Skeletal muscle satellite cell (primary cell): ENCODE results near the gene EMP2.
"Not testable (repeated sequence)": the region's sequence is repeated elsewhere in the genome, so short reads cannot be mapped to it uniquely, and the experiment has no call there.

Source experiments
- H3K27me3 ChIP-seq: 2 replicates; pipeline ENCODE4 v1.7.0; 2013; ENCODE audit warnings: low read length; ENCODE audit not compliant: control insufficient read depth, insufficient read depth
- H3K36me3 ChIP-seq: 2 replicates; pipeline ENCODE4 v1.7.0; 2013; ENCODE audit warnings: mild to moderate bottlenecking, control low read depth, low read length; ENCODE audit not compliant: insufficient read depth
- H3K4me1 ChIP-seq: 2 replicates; pipeline ENCODE4 v1.7.0; 2013; ENCODE audit warnings: low read length; ENCODE audit not compliant: control insufficient read depth, insufficient read depth
- H3K4me2 ChIP-seq: 2 replicates; pipeline ENCODE4 v1.7.0; 2013; ENCODE audit warnings: mild to moderate bottlenecking, low read length
- H3K4me3 ChIP-seq: 2 replicates; pipeline ENCODE4 v1.7.0; 2013; ENCODE audit warnings: low read length
- H3K9ac ChIP-seq: 2 replicates; pipeline ENCODE4 v1.7.0; 2013; ENCODE audit warnings: mild to moderate bottlenecking, low read depth, low read length, moderate library complexity
- H3K9me3 ChIP-seq: replicated peaks from 2 replicates; pipeline ENCODE4 v1.7.0; 2013; ENCODE audit warnings: mild to moderate bottlenecking, control low read depth, low read length

Gene EMP2

DNA sequence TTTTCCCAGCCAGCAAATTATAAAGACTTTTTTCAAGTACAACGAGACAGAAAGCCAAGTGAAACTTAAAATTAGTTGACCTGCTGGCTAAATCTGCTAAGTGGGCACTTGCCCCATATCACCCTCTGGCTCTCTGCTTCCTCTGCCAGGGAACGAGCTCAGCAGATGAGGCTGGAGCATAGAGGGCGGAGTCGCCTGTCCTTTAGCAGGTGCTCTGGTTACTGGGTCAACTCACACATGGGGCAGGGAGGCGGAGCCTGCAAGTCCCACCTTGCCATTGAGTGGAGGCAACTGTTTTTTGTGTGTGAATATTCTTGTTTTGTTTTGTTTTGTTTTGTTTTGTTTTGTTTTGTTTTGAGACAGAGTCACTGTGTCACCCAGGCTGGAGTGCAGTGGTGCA, 62.5 kb downstream of the EMP2 start:
- Histone ChIP-seq H3K9me3 (no peaks in the 10 kb centered on the region), H3K9ac (no peak overlapping the region), H3K36me3 (no peaks in the 10 kb centered on the region), H3K4me2 (no peak overlapping the region), H3K4me3 (no peak overlapping the region), H3K27me3 (no peaks in the 10 kb centered on the region), H3K4me1 (peaks cover 17% of the 10 kb centered on the region)

DNA sequence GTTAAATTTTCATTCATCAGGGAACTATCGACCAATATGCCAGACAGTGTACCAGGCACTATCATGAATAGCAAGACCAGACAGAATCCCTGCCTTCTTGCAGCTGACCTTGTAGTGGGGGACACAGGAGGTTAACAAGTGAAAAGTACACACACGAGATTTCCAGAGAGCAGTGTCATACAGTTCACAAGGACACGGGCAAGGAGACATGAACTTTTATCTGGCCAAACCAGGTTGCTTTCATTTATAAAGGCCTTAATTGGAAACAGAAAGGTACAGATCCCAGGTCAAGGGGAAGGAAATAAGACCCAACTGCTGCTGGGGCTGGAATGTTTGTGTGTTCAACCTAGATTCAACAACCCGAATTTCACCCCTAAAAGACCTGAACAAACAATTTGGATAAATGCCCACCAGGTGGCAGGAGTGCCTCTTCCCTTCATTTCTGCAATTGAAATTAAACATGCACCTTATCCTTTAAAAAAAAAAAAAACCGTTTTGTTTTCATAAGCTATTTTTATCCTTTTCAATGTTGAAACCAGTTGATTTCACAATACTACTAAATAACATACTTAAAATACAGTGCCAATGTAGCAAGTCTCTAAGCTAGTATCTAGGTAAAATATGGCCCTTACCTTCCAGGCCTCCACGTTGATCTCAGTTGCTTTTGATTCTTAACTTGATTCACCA, 65.9 kb downstream of the EMP2 start:
- Histone ChIP-seq H3K27me3 (no peaks in the 10 kb centered on the region), H3K4me1 (peaks cover 4% of the 10 kb centered on the region)

DNA sequence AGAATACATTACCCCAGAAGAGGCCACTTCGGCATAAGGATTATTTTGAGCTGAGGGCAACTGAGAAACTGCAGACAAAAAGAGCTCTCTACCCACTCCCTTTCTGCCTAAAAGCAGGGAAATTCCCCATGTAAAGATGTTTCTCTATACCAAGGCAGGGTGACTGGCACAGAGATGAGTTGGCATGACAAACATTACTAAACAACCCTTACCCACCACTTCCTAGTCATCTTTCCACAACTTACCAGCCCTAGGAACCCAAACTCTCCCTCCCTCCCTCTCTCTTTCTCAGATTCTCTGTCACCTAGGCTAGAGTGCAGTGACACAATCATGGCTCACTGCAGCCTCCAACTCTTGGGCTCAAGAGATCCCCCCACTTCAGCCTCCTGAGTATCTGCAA, 68.6 kb downstream of the EMP2 start:
- no peaks in the 10 kb centered on the region for H3K9me3 ChIP-seq
- peaks cover 4% of the 10 kb centered on the region for H3K4me1 ChIP-seq
- no peaks in the 10 kb centered on the region for H3K36me3 ChIP-seq
- no peak overlapping the region for H3K9ac ChIP-seq
- H3K4me2 ChIP-seq: no peak overlapping the region
- H3K27me3 ChIP-seq: no peaks in the 10 kb centered on the region
- no peak overlapping the region for H3K4me3 ChIP-seq

More for the DNA sequence above, 65.9 kb downstream of the EMP2 start:
- H3K9ac ChIP-seq: no peak overlapping the region
- no peaks in the 10 kb centered on the region for H3K36me3 ChIP-seq
- H3K9me3 ChIP-seq: no peaks in the 10 kb centered on the region
- H3K4me3 ChIP-seq: no peak overlapping the region
- H3K4me2 ChIP-seq: no peak overlapping the region

DNA sequence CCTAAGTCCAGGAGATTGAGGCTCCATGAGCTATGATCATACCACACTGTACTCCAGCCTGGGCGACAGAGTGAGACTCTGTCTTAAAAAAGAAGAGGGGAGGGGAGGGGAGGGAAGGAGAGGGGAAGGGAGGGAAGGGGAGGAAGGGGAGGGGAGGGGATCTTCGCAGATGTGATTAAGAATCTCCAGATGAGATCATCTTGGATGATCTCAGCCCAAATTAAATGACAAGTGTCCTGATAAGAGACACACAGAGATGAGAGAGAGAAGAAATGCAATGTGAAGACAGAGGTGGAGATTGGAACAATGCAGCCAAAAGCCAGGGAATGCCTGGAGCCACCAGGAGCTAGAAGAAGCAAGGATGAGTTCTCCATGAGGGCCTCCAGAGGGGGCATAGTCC, 70.1 kb downstream of the EMP2 start:
- no peaks in the 10 kb centered on the region for H3K9me3 ChIP-seq
- H3K9ac ChIP-seq: no peak overlapping the region
- H3K4me1 ChIP-seq: peaks cover 4% of the 10 kb centered on the region
- H3K4me2 ChIP-seq: no peak overlapping the region
- no peak overlapping the region for H3K4me3 ChIP-seq
- no peaks in the 10 kb centered on the region for H3K27me3 ChIP-seq
- no peaks in the 10 kb centered on the region for H3K36me3 ChIP-seq

DNA sequence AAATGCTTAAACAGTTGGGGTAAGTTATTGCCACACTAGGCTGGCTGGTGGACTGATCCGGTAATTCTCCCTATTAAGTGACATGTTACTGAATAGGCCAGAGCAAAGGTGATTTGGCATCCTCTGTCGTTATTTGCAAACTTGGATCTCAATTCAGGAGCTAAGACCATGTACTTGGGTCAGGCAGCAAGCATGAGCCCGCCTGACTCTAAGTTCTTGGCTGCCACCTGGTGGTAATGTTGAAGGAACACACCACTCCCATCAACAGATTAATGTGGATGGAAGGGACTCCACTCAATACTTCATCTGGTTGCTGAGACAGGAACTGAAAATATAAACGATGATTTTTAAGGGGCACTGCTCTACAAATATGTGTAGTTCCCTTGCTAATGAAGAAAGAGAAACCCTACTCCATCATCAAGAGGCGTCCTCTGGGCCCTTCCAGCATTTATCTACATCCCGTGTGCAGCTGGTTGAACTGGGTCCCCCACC, 70.8 kb downstream of the EMP2 start:
- Histone ChIP-seq H3K27me3 (no peaks in the 10 kb centered on the region), H3K9ac (no peak overlapping the region), H3K9me3 (no peaks in the 10 kb centered on the region), H3K4me2 (no peak overlapping the region), H3K36me3 (no peaks in the 10 kb centered on the region), H3K4me1 (no peaks in the 10 kb centered on the region), H3K4me3 (no peak overlapping the region)

DNA sequence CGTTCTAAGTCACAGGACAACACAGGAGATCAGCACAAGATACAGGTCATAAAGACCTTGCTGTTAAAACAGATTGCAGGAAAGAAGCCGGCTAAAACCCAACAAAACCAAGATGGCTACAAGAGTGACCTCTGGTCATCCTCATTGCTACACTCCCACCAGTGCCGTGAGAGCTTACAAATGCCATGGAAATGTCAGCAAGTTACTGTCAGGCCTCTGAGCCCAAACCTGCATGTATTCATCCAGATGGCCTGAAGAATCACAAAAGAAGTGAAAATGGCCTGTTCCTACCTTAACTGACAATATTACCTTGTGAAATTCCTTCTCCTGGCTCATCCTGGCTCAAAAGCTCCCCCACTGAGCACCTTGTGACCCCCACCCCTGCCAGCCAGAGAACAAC, 75.1 kb downstream of the EMP2 start:
- H3K9ac ChIP-seq, H3K4me1 ChIP-seq, H3K4me3 ChIP-seq, H3K9me3 ChIP-seq, H3K4me2 ChIP-seq, H3K36me3 ChIP-seq, H3K27me3 ChIP-seq: not testable (repeated sequence)

DNA sequence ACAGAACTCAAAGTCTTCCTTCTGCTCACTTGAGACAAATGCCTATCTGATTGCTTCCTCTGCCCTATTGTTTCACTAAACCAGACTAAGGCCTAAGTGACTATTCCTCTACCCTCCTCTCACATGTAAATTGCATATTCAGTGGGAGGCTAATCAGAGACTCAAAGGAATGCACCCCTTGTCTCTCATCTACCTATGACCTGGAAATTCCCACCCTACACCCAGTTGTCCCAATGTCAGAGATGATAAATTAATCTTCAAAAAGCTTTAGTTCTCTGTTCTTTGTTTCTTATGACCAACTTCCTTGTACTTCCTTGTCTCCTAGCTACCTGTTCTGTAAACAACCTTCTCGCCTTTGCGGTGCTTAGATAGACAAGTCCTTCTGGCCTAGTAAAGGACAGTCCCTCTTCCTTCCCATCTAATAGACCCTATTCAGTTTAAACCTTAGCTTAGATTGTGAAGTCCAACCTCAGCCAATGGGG, 76.0 kb downstream of the EMP2 start:
- Histone ChIP-seq H3K4me1 (no peaks in the 10 kb centered on the region), H3K4me2 (no peak overlapping the region), H3K36me3 (no peaks in the 10 kb centered on the region), H3K27me3 (no peaks in the 10 kb centered on the region), H3K9ac (no peak overlapping the region), H3K9me3 (no peaks in the 10 kb centered on the region), H3K4me3 (no peak overlapping the region)

DNA sequence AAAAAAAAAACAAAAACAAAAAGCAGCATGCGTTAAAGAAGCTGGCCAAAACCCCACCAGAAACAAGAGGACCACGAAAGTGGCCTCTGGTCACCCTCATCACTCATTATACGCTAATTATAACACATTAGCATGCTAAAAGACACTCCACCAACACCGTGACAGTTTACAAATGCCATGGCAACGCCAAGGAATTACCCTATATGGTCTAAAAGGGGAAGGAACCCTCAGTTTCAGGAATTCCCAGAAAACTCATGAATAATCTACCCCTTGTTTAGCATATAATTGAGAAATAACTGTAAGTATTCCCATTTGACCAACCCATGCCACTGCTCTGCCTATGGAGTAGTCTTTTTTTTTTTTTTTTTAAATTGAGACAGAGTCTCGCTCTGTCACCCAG, 77.6 kb downstream of the EMP2 start:
- H3K4me3 ChIP-seq: no peak overlapping the region
- H3K4me1 ChIP-seq: no peaks in the 10 kb centered on the region
- H3K36me3 ChIP-seq: no peaks in the 10 kb centered on the region
- H3K9me3 ChIP-seq: no peaks in the 10 kb centered on the region
- no peak overlapping the region for H3K4me2 ChIP-seq
- H3K27me3 ChIP-seq: no peaks in the 10 kb centered on the region
- H3K9ac ChIP-seq: no peak overlapping the region

DNA sequence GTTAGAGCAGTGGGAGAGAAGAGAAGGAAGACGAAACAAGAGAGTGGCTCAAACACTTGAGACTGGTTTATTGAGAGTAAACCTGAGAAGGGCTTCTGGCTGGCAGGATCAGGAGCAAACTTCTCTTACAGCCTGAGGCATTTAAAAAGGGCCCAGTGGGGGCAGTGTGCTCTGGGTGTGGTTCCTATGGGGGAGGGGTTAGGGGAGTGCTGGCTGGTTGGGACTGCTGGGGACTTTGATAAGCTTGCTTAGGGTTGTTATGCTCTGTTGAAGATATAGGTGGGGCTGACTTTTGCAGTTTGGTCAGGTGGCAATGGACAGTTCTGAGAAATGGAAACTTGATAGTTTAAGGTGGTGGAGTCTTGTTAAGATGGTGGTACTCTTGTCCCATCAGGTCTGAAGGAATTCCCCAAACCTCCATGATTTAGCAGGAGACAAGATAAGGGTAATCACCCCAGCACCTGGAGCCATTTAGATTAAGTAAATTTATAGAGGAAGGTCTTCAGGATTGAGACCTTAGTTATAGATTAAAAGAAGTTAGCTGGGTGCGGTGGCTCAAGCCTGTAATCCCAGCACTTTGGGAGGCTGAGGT, 79.3 kb downstream of the EMP2 start:
- no peaks in the 10 kb centered on the region for H3K4me1 ChIP-seq
- no peak overlapping the region for H3K4me3 ChIP-seq
- no peak overlapping the region for H3K9ac ChIP-seq
- no peaks in the 10 kb centered on the region for H3K9me3 ChIP-seq
- no peaks in the 10 kb centered on the region for H3K27me3 ChIP-seq
- no peak overlapping the region for H3K4me2 ChIP-seq
- no peaks in the 10 kb centered on the region for H3K36me3 ChIP-seq

DNA sequence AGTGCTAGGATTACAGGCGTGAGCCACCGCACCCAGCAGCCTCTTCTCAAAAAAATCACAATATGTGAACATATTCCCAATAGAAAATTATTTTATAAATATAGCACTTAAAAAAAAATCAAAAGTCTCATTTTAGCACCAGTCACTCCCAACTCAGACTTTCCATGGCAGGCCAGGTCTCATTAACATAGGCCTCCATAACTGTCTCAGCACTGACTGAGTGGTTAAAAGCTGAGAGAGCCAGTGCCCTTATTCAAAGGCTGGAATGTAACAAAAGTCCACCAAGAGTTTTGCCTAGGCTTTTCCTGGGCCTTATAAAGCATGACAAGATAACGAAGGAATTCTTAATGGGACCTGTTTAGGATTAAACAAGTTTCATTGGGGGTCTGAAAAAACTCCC, 79.8 kb downstream of the EMP2 start:
- no peaks in the 10 kb centered on the region for H3K9me3 ChIP-seq
- no peak overlapping the region for H3K4me2 ChIP-seq
- no peaks in the 10 kb centered on the region for H3K4me1 ChIP-seq
- H3K36me3 ChIP-seq: no peaks in the 10 kb centered on the region
- H3K9ac ChIP-seq: no peak overlapping the region
- no peaks in the 10 kb centered on the region for H3K27me3 ChIP-seq
- no peak overlapping the region for H3K4me3 ChIP-seq

DNA sequence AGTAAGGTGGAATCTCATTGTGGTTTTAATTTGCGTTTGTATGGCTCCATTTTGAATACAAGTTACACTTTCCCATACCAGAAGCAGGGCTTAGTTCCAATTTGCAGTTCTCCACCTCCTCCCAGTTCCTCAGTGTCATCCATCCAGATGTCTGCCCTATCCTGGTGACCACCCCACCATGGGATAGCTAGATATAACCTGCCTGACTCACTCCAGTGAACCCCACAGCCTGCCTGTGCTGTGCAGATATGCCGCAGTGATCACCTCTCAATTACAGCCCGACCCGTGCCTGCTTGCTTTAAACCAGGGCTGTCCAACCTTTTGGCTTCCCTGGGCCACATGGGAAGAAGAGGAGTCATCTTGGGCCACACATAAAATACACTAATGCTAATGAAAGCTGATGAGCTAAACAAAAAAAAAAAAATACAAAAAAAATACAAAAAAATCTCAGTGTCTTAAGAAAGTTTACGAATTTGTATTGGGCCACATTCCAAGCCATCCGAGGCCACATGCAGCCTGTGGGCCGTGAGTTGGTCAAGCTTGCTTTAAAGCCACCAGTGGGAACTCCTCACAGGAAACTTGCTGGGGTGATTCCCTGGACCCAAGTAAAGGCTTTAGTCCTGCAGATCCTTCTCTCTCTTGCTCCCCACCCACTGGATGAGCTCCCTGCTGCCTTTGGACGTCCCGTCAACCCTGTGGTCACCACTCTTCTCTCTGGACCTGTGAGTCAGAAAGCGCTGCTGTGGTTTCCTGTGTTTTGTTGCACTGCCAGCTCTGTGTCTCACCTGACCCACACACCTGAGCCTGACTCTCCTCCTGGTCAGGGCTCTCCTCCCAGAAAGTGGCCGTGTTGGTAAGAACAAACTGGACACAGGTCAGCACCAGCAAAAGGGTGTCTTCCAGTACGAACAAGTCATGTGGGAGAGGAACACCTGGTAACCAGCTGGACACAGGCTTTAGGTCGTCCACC, 83.0 kb downstream of the EMP2 start:
- H3K4me2 ChIP-seq: no peak overlapping the region
- no peaks in the 10 kb centered on the region for H3K36me3 ChIP-seq
- no peaks in the 10 kb centered on the region for H3K27me3 ChIP-seq
- H3K4me1 ChIP-seq: no peaks in the 10 kb centered on the region
- H3K9me3 ChIP-seq: peaks cover 3% of the 10 kb centered on the region
- H3K4me3 ChIP-seq: no peak overlapping the region
- H3K9ac ChIP-seq: no peak overlapping the region
